HG03045 (cell line): ENCODE measurements around the gene IGLON5.

Source experiments
- ATAC-seq: cut with Tn5 transposase; IDR thresholded peaks from one replicate; pipeline ENCODE4 v1.9.1; 2021; ENCODE audit warnings: mild to moderate bottlenecking, moderate library complexity; ENCODE audit not compliant: unreplicated experiment

The IGLON5 gene

GRCh38 chr19:51317376-51317775 lies 5.9 kb downstream of the IGLON5 start:
- ATAC-seq: no peak

- ATAC-seq: no peak
These were observed 6.5 kb downstream of the IGLON5 start for GRCh38 chr19:51317968-51318367.

- no peak for ATAC-seq
These were observed 7.5 kb downstream of the IGLON5 start for GRCh38 chr19:51318687-51319648.

- no peak for ATAC-seq
These were observed 8.3 kb downstream of the IGLON5 start for GRCh38 chr19:51319649-51320279.

GRCh38 chr19:51320280-51320657 lies 8.8 kb downstream of the IGLON5 start:
- ATAC-seq: no peak

GRCh38 chr19:51321799-51322198 lies 10.4 kb downstream of the IGLON5 start:
- no peak for ATAC-seq

GRCh38 chr19:51323481-51324166 lies 12.2 kb downstream of the IGLON5 start:
- no peak for ATAC-seq

- no peak for ATAC-seq
These were observed 12.7 kb downstream of the IGLON5 start for GRCh38 chr19:51324167-51324481.

- no peak for ATAC-seq
These were observed 13.9 kb downstream of the IGLON5 start for GRCh38 chr19:51325161-51325976.

- ATAC-seq: no peak
These were observed 15.0 kb downstream of the IGLON5 start for GRCh38 chr19:51326216-51327065.

- ATAC-seq: no peak
These were observed 15.9 kb downstream of the IGLON5 start for GRCh38 chr19:51327066-51328001.

GRCh38 chr19:51329411-51329810 lies 18.0 kb downstream of the IGLON5 start:
- ATAC-seq: no peak

- no peak for ATAC-seq
These were observed 18.9 kb downstream of the IGLON5 start for GRCh38 chr19:51330366-51330765.

GRCh38 chr19:51331193-51331592 lies 19.7 kb downstream of the IGLON5 start:
- no peak for ATAC-seq

GRCh38 chr19:51331716-51332115 lies 20.3 kb downstream of the IGLON5 start:
- ATAC-seq: no peak

- ATAC-seq: no peak
These were observed 22.5 kb downstream of the IGLON5 start for GRCh38 chr19:51333836-51334460.

- ATAC-seq: no peak
These were observed 25.9 kb downstream of the IGLON5 start for GRCh38 chr19:51337141-51337860.
